K562 (cell line): ENCODE results near the gene ACACB. TPM values are rescaled to one million over a fixed set of nuclear protein-coding genes. Genes with fewer than 3 reads are reported as not detected.

Experiments used
- CHD2 ChIP-seq: IDR thresholded peaks from 2 replicates; pipeline ENCODE4 v1.6.1; 2011; ENCODE audit warnings: low read depth, low read length
- MCM7 ChIP-seq, 2 experiments: fragments of 450-650 bp; IDR thresholded peaks; 2 replicates each; pipeline ENCODE4 v1.6.1; 2016 to 2018
- MYNN ChIP-seq, 2 experiments: sonication (generic); formaldehyde crosslinking in 1 of 2; IDR thresholded peaks; 2 replicates each; pipeline versions ENCODE4 v1.5.0 to v1.6.1; 2016 to 2020; ENCODE audit warnings: antibody characterized with exemption in 1 of 2, missing genetic modification reagents in 1 of 2
- PCBP1 ChIP-seq: fragments of 200-400 bp; formaldehyde crosslinking; IDR thresholded peaks from 2 replicates; pipeline ENCODE4 v1.6.1; 2018; ENCODE audit warnings: mild to moderate bottlenecking, low read depth, low read length; ENCODE audit not compliant: poor library complexity, severe bottlenecking
- PHB2 ChIP-seq: fragments of 450-650 bp; IDR thresholded peaks from 2 replicates; pipeline ENCODE4 v1.6.1; 2017; ENCODE audit warnings: low read depth
- RCOR1 ChIP-seq, 2 experiments: IDR thresholded peaks; 2 replicates each; pipeline ENCODE4 v1.6.1; 2012; ENCODE audit warnings: low read depth in 2 of 2, low read length in 2 of 2, borderline replicate concordance in 1 of 2, improper control_type of control experiment in 1 of 2
- SAP30 ChIP-seq: fragments of 200-600 bp; sonication (generic); IDR thresholded peaks from 2 replicates; pipeline ENCODE4 v1.6.1; 2012; ENCODE audit warnings: borderline replicate concordance, low read depth, mild to moderate bottlenecking, moderate library complexity, low read length, control low read depth, inconsistent platforms; ENCODE audit not compliant: insufficient read depth, poor library complexity, severe bottlenecking
- TFAM ChIP-seq: fragments of 250-450 bp; sonication (Bioruptor Pico); conservative IDR thresholded peaks from 2 replicates; pipeline ENCODE4 v1.5.0; 2021; ENCODE audit warnings: mild to moderate bottlenecking, moderate library complexity
- ZNF24 ChIP-seq: fragments of 450-650 bp; IDR thresholded peaks from 2 replicates; pipeline ENCODE4 v1.6.1; 2016
- polyA plus RNA-seq, 8 experiments: library from polyadenylated mRNA; depleted of rRNA in 4 of 8; stranded (reverse) in 5 of 8; unstranded in 3 of 8; fragments of >200 nt; fragmentation: Nextera tagmentation in 2 of 8; fragmentation: Illumina TruSeq in 1 of 8; extraction: Ambion mirVana in 2 of 8; extraction: Trizol in 1 of 8; gene quantifications; 2 replicates each; pipeline versions ENCODE4 v1.2.1 to v1.2.3, GENCODE V29; 2011 to 2014; ENCODE audit warnings: inconsistent platforms in 1 of 8, missing spikeins in 1 of 8
- total RNA-seq, 7 experiments: library from RNA; depleted of rRNA in 6 of 7; stranded (reverse); fragments of >200 nt in 6 of 7; fragmentation: Illumina TruSeq in 2 of 7; extraction: Trizol in 2 of 7; gene quantifications; 2 replicates each; pipeline versions ENCODE4 v1.2.1 to v1.2.3, GENCODE V29; 2011 to 2021; ENCODE audit warnings: low replicate concordance in 1 of 7
- TF ChIP-seq, protein P1 (sequence below): fragments of 200-800 bp; sonication (Bioruptor generic); IDR thresholded peaks from 2 replicates; pipeline ENCODE4 v1.6.1; 2016; ENCODE audit warnings: missing genetic modification characterization, missing compliant biosample characterization
- TF ChIP-seq, protein P2 (sequence below): sonication (generic); formaldehyde crosslinking; IDR thresholded peaks from 2 replicates; pipeline ENCODE4 v1.8.0; 2022; ENCODE audit warnings: mild to moderate bottlenecking, missing genetic modification reagents
- TF ChIP-seq, protein P3 (sequence below): sonication (generic); formaldehyde crosslinking; IDR thresholded peaks from 2 replicates; pipeline ENCODE4 v1.8.1; 2023; ENCODE audit warnings: mild to moderate bottlenecking, missing genetic modification reagents
- TF ChIP-seq, protein P4 (sequence below): sonication (generic); formaldehyde crosslinking; IDR thresholded peaks from 2 replicates; pipeline ENCODE4 v1.8.0; 2022; ENCODE audit warnings: missing genetic modification reagents, mild to moderate bottlenecking, borderline replicate concordance

ACACB gene
- total and polyA plus RNA-seq, 9 of the 15 experiments (the other 6 are each of a cell fraction or from before 2014, with no cell fraction given), result 0.10 to 2.5 (median 0.83) TPM

DNA sequence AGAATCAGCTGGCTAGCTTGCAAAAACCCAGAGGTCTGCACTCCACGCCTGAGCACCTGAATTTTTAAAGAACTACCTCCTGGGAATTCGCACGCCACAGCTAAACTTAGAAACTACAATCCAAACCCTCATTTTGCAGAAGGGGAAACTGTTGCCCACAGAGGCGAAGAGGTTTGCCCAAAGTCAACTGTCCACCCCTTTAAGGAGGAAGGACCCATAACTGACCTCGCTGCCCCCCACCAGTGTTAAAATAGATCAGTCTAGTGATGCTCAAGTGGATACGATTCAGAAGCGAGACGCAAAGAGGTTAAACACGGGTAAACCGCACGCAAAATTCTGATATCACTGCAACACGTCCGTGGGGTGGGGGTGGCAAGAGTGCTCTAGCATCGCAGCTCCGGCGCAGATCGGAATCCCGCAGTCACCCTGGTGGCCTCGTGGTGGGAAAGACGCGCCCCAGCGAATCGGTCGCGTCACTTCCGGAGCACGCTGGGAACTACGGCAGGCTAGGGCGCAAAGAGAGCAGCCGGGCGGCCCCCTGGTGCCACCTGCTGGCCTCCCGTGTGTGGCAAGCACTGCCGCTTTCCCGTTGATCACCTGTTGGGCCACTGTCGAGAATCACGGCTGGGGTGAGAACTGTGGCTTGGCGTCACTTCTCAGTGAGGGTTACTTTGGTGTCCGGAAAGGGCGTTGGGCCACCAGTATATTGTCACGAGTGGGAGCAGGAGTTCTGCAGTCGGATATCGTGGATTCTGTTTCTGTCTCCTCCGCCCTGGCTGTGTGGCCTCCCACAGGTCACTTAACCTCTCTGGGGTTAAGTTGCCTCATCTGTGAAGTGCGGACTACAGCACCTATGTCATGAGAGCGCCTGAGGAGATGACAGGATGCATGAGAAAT is 23.1 kb upstream of the ACACB start, which contains the start of gene ALKBH2 (continued):
- peak in 1 of 2 experiments; percentile 59; a peak in 2 of 4 replicates for TF ChIP-seq RCOR1 (IDR thresholded peaks at IDR 0.05; ENCODE audit: borderline replicate concordance in 1 of 2, low read depth in 2 of 2, low read length in 2 of 2)
- TF ChIP-seq, protein P1, sequence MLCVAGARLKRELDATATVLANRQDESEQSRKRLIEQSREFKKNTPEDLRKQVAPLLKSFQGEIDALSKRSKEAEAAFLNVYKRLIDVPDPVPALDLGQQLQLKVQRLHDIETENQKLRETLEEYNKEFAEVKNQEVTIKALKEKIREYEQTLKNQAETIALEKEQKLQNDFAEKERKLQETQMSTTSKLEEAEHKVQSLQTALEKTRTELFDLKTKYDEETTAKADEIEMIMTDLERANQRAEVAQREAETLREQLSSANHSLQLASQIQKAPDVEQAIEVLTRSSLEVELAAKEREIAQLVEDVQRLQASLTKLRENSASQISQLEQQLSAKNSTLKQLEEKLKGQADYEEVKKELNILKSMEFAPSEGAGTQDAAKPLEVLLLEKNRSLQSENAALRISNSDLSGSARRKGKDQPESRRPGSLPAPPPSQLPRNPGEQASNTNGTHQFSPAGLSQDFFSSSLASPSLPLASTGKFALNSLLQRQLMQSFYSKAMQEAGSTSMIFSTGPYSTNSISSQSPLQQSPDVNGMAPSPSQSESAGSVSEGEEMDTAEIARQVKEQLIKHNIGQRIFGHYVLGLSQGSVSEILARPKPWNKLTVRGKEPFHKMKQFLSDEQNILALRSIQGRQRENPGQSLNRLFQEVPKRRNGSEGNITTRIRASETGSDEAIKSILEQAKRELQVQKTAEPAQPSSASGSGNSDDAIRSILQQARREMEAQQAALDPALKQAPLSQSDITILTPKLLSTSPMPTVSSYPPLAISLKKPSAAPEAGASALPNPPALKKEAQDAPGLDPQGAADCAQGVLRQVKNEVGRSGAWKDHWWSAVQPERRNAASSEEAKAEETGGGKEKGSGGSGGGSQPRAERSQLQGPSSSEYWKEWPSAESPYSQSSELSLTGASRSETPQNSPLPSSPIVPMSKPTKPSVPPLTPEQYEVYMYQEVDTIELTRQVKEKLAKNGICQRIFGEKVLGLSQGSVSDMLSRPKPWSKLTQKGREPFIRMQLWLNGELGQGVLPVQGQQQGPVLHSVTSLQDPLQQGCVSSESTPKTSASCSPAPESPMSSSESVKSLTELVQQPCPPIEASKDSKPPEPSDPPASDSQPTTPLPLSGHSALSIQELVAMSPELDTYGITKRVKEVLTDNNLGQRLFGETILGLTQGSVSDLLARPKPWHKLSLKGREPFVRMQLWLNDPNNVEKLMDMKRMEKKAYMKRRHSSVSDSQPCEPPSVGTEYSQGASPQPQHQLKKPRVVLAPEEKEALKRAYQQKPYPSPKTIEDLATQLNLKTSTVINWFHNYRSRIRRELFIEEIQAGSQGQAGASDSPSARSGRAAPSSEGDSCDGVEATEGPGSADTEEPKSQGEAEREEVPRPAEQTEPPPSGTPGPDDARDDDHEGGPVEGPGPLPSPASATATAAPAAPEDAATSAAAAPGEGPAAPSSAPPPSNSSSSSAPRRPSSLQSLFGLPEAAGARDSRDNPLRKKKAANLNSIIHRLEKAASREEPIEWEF, result 0 out of 2 replicates have a peak, but pooled peaks have one; percentile 31
- TF ChIP-seq, protein P2, sequence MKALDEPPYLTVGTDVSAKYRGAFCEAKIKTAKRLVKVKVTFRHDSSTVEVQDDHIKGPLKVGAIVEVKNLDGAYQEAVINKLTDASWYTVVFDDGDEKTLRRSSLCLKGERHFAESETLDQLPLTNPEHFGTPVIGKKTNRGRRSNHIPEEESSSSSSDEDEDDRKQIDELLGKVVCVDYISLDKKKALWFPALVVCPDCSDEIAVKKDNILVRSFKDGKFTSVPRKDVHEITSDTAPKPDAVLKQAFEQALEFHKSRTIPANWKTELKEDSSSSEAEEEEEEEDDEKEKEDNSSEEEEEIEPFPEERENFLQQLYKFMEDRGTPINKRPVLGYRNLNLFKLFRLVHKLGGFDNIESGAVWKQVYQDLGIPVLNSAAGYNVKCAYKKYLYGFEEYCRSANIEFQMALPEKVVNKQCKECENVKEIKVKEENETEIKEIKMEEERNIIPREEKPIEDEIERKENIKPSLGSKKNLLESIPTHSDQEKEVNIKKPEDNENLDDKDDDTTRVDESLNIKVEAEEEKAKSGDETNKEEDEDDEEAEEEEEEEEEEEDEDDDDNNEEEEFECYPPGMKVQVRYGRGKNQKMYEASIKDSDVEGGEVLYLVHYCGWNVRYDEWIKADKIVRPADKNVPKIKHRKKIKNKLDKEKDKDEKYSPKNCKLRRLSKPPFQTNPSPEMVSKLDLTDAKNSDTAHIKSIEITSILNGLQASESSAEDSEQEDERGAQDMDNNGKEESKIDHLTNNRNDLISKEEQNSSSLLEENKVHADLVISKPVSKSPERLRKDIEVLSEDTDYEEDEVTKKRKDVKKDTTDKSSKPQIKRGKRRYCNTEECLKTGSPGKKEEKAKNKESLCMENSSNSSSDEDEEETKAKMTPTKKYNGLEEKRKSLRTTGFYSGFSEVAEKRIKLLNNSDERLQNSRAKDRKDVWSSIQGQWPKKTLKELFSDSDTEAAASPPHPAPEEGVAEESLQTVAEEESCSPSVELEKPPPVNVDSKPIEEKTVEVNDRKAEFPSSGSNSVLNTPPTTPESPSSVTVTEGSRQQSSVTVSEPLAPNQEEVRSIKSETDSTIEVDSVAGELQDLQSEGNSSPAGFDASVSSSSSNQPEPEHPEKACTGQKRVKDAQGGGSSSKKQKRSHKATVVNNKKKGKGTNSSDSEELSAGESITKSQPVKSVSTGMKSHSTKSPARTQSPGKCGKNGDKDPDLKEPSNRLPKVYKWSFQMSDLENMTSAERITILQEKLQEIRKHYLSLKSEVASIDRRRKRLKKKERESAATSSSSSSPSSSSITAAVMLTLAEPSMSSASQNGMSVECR (CRISPR knock-in tag), result peak; percentile 84
- no peak for TF ChIP-seq MYNN (IDR thresholded peaks at IDR 0.05)
- no peak for TF ChIP-seq MYNN (CRISPR knock-in tag; IDR thresholded peaks at IDR 0.05)
- TF ChIP-seq TFAM (CRISPR knock-in tag), result no peak
- TF ChIP-seq, protein P3, sequence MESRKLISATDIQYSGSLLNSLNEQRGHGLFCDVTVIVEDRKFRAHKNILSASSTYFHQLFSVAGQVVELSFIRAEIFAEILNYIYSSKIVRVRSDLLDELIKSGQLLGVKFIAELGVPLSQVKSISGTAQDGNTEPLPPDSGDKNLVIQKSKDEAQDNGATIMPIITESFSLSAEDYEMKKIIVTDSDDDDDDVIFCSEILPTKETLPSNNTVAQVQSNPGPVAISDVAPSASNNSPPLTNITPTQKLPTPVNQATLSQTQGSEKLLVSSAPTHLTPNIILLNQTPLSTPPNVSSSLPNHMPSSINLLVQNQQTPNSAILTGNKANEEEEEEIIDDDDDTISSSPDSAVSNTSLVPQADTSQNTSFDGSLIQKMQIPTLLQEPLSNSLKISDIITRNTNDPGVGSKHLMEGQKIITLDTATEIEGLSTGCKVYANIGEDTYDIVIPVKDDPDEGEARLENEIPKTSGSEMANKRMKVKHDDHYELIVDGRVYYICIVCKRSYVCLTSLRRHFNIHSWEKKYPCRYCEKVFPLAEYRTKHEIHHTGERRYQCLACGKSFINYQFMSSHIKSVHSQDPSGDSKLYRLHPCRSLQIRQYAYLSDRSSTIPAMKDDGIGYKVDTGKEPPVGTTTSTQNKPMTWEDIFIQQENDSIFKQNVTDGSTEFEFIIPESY (CRISPR knock-in tag), result peak; percentile 55; the same call in 1 of the 2 replicates
- no peak for TF ChIP-seq PCBP1
- TF ChIP-seq ZNF24, result peak; percentile 71; the same call in 1 of the 2 replicates
- TF ChIP-seq SAP30, result no peak
- TF ChIP-seq CHD2, result peak; percentile 93
- no peak for TF ChIP-seq MCM7 (IDR thresholded peaks at IDR 0.05)
- TF ChIP-seq PHB2, result no peak
- TF ChIP-seq, protein P4, sequence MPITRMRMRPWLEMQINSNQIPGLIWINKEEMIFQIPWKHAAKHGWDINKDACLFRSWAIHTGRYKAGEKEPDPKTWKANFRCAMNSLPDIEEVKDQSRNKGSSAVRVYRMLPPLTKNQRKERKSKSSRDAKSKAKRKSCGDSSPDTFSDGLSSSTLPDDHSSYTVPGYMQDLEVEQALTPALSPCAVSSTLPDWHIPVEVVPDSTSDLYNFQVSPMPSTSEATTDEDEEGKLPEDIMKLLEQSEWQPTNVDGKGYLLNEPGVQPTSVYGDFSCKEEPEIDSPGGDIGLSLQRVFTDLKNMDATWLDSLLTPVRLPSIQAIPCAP (CRISPR knock-in tag), result no peak
